Upper lobe of left lung (tissue), 4 donors: Measurements from ENCODE around the gene MST1R.

ENCODE experiments used
- POLR2A ChIP-seq, 4 donors: fragments of 450-650 bp; IDR thresholded peaks; one replicate each; pipeline ENCODE4 v1.5.1; 2016 to 2017; ENCODE audit warnings: antibody characterized with exemption in 4 of 4, mild to moderate bottlenecking in 2 of 4
- TF ChIP-seq, protein P1 (sequence below), 6 experiments: fragments of 450-650 bp in 4 of 6; fragments of 200-600 bp in 2 of 6; sonication (generic) in 2 of 6; IDR thresholded peaks; one replicate each; pipeline ENCODE4 v1.5.1; 2016 to 2019; ENCODE audit warnings: antibody characterized with exemption in 6 of 6

DNA sequence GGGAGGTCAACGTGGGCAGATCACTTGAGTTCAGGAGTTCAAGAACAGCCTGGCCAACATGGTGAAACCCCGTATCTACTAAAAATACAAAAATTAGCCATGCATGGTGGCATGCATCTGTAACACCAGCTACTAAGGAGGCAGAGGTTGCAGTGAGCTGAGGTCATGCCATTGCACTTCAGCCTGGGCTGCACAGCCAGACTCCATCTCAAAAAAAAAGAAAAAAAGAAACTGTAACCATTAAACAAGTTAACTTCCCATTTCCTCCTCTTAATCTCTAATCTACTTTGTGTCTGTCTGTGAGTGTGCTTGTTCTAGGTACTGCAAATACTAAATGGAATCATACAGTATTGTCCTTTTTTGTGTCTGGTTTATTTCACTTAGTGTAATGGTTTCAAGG is 39.0 kb upstream of the MST1R start:
- TF ChIP-seq, protein P1, sequence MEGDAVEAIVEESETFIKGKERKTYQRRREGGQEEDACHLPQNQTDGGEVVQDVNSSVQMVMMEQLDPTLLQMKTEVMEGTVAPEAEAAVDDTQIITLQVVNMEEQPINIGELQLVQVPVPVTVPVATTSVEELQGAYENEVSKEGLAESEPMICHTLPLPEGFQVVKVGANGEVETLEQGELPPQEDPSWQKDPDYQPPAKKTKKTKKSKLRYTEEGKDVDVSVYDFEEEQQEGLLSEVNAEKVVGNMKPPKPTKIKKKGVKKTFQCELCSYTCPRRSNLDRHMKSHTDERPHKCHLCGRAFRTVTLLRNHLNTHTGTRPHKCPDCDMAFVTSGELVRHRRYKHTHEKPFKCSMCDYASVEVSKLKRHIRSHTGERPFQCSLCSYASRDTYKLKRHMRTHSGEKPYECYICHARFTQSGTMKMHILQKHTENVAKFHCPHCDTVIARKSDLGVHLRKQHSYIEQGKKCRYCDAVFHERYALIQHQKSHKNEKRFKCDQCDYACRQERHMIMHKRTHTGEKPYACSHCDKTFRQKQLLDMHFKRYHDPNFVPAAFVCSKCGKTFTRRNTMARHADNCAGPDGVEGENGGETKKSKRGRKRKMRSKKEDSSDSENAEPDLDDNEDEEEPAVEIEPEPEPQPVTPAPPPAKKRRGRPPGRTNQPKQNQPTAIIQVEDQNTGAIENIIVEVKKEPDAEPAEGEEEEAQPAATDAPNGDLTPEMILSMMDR (IDR thresholded peaks at IDR 0.05): no peak
- TF ChIP-seq POLR2A (IDR thresholded peaks at IDR 0.05): no peak
